Panc1 (cell line): ENCODE measurements around the gene ALPL. TPM values are rescaled to one million over a fixed set of nuclear protein-coding genes. Genes with fewer than 3 reads are reported as not detected.

ENCODE experiments used
- ATAC-seq: fragments of 200-7000 bp; cut with Tn5 transposase; 2 replicates; pipeline ENCODE4 v1.9.1; 2020; ENCODE audit warnings: mild to moderate bottlenecking, moderate library complexity
- BruUV-seq: library from RNA; stranded (reverse); fragments of 400-500 nt; replicated peaks from 2 replicates; lab custom pipeline; 2021; lab: Mats Ljungman, UMichigan
- CTCF ChIA-PET: fragments of 300-600 bp; sonication (Branson Sonifier 250); formaldehyde crosslinking; loops from one replicate; lab custom pipeline; 2022; ENCODE audit warnings: antibody characterized with exemption; lab: Charles Lee
- POLR2A ChIA-PET: fragments of 300-600 bp; sonication (Branson Sonifier 250); formaldehyde crosslinking; loops from one replicate; lab custom pipeline; 2022; ENCODE audit warnings: antibody characterized with exemption; lab: Charles Lee
- DNase-seq: peaks from one replicate; pipeline ENCODE4 v3.0.0-alpha.2; 2010; ENCODE audit warnings: low read depth, low spot score
- H3K27ac ChIP-seq: 2 replicates; pipeline ENCODE4 v1.5.1; 2011; ENCODE audit warnings: mild to moderate bottlenecking, low read length, inconsistent platforms
- H3K27me3 ChIP-seq: fragments of 200-500 bp; sonication (Bioruptor generic); 2 replicates; pipeline ENCODE4 v1.6.0; 2014; ENCODE audit warnings: low read length, inconsistent platforms; ENCODE audit not compliant: control insufficient read depth, insufficient read depth
- H3K36me3 ChIP-seq: fragments of 200-500 bp; sonication (Bioruptor generic); 2 replicates; pipeline ENCODE4 v1.5.1; 2014; ENCODE audit warnings: inconsistent platforms, mild to moderate bottlenecking, low read length, moderate library complexity; ENCODE audit not compliant: control insufficient read depth, insufficient read depth
- H3K4me1 ChIP-seq: 2 replicates; pipeline ENCODE4 v1.5.1; 2011; ENCODE audit warnings: inconsistent platforms, mild to moderate bottlenecking, low read length, moderate library complexity; ENCODE audit not compliant: control insufficient read depth, insufficient read depth
- H3K4me3 ChIP-seq, 2 experiments: 2 replicates each; pipeline ENCODE4 v1.5.1; 2011 to 2012; ENCODE audit warnings: low read depth in 2 of 2, low read length in 2 of 2, mild to moderate bottlenecking in 2 of 2, inconsistent platforms in 1 of 2, moderate library complexity in 1 of 2
- H3K9me3 ChIP-seq: fragments of 200-500 bp; sonication (Bioruptor generic); 2 replicates; pipeline ENCODE4 v1.5.1; 2014; ENCODE audit warnings: low read depth, mild to moderate bottlenecking, inconsistent platforms, low read length, moderate library complexity; ENCODE audit not compliant: control insufficient read depth, insufficient read depth
- CTCF ChIP-seq: fragments of 450-650 bp; IDR thresholded peaks from 2 replicates; pipeline ENCODE4 v1.5.1; 2017; ENCODE audit warnings: mild to moderate bottlenecking
- POLR2AphosphoS5 ChIP-seq: IDR thresholded peaks from 2 replicates; pipeline ENCODE4 v1.6.1; 2012; ENCODE audit warnings: mild to moderate bottlenecking, low read depth, low read length, moderate library complexity
- SIN3A ChIP-seq: IDR thresholded peaks from 2 replicates; pipeline ENCODE4 v1.6.1; 2012; ENCODE audit warnings: low read depth, mild to moderate bottlenecking, low read length, moderate library complexity, borderline replicate concordance; ENCODE audit not compliant: insufficient read depth
- TCF7L2 ChIP-seq: IDR thresholded peaks from 2 replicates; pipeline ENCODE4 v1.6.1; 2011; ENCODE audit warnings: mild to moderate bottlenecking, low read depth, low read length, inconsistent platforms
- in situ Hi-C: cut with HindIII; loops from 2 replicates; pipeline ENCODE4 v1.10.0; 2016; ENCODE audit warnings: low sequenced_read_pairs, low pct_unique_long_range_greater_than_20kb
- intact Hi-C: fragments of 100-400 bp; cut with micrococcal nuclease; formaldehyde crosslinking; loops from one replicate; pipeline ENCODE4 v1.10.0; 2022; ENCODE audit not compliant: unreplicated experiment
- total RNA-seq: library from RNA; stranded (reverse); gene quantifications from one replicate; pipeline ENCODE4 v1.2.1, GENCODE V29; 2021; ENCODE audit not compliant: unreplicated experiment
- TF ChIP-seq, protein P1 (sequence below), 2 experiments: IDR thresholded peaks; 2 replicates each; pipeline ENCODE4 v1.6.1; 2011 to 2012; ENCODE audit warnings: low read depth in 2 of 2, control low read depth in 1 of 2, low read length in 1 of 2, mild to moderate bottlenecking in 1 of 2, moderate library complexity in 1 of 2; ENCODE audit not compliant: insufficient read depth in 1 of 2

The ALPL gene
- total RNA-seq, 1 experiment from 2014 or later: 0.82 TPM

GRCh38 chr1:21569820-21570527 lies 60.8 kb downstream of the ALPL start:
- H3K4me1 ChIP-seq: no peaks in the 10 kb centered on the region; the same call in none of the 2 replicates
- H3K27me3 ChIP-seq: no peaks in the 10 kb centered on the region
- no peak overlapping the region for H3K4me3 ChIP-seq
- TF ChIP-seq CTCF: no peak
- no peak for TF ChIP-seq SIN3A
- TF ChIP-seq, protein P1, sequence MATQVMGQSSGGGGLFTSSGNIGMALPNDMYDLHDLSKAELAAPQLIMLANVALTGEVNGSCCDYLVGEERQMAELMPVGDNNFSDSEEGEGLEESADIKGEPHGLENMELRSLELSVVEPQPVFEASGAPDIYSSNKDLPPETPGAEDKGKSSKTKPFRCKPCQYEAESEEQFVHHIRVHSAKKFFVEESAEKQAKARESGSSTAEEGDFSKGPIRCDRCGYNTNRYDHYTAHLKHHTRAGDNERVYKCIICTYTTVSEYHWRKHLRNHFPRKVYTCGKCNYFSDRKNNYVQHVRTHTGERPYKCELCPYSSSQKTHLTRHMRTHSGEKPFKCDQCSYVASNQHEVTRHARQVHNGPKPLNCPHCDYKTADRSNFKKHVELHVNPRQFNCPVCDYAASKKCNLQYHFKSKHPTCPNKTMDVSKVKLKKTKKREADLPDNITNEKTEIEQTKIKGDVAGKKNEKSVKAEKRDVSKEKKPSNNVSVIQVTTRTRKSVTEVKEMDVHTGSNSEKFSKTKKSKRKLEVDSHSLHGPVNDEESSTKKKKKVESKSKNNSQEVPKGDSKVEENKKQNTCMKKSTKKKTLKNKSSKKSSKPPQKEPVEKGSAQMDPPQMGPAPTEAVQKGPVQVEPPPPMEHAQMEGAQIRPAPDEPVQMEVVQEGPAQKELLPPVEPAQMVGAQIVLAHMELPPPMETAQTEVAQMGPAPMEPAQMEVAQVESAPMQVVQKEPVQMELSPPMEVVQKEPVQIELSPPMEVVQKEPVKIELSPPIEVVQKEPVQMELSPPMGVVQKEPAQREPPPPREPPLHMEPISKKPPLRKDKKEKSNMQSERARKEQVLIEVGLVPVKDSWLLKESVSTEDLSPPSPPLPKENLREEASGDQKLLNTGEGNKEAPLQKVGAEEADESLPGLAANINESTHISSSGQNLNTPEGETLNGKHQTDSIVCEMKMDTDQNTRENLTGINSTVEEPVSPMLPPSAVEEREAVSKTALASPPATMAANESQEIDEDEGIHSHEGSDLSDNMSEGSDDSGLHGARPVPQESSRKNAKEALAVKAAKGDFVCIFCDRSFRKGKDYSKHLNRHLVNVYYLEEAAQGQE (IDR thresholded peaks at IDR 0.05; ENCODE audit: insufficient read depth in 1 of 2, low read depth in 2 of 2, low read length in 1 of 2): no peak
- in situ Hi-C loops (no loop called here), intact Hi-C loops (no loop called here)
- CTCF ChIA-PET: no interaction called here
- POLR2A ChIA-PET: no interaction called here
- ATAC-seq (no peak), DNase-seq (no peak)
- no peaks in the 10 kb centered on the region for H3K9me3 ChIP-seq
- no peak overlapping the region for H3K27ac ChIP-seq
- H3K36me3 ChIP-seq: no peaks in the 10 kb centered on the region
- BruUV-seq: no TSS peak

DNA sequence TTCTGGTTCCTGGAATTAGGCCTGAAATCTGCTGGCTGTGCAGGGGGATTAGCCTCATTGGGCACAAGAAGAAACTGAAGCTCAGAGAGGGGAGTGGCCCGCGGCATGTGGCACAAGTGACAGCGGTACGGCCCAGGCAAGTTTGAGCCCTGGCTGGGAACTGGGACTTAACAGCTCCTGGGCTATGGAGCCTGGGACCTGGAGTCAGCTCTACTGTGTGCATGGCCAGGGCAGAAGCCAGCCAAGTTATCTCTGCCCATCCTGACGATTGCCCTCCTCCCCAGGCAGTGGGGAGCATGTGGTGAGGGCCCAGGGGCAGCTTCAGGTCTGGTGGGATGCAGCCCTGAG lies 61.3 kb downstream of the ALPL start:
- POLR2A ChIA-PET: no interaction called here
- H3K27ac ChIP-seq: no peak overlapping the region
- intact Hi-C loops: no loop called here
- no TSS peak for BruUV-seq
- no peak for ATAC-seq
- no peak for TF ChIP-seq SIN3A
- TF ChIP-seq TCF7L2: no peak
- no peak for TF ChIP-seq POLR2AphosphoS5
- no peak for TF ChIP-seq CTCF
- TF ChIP-seq, protein P1 (IDR thresholded peaks at IDR 0.05; ENCODE audit: insufficient read depth in 1 of 2, low read depth in 2 of 2, low read length in 1 of 2): no peak
- H3K9me3 ChIP-seq: no peaks in the 10 kb centered on the region
- CTCF ChIA-PET: no interaction called here
- no peaks in the 10 kb centered on the region for H3K27me3 ChIP-seq
- no peaks in the 10 kb centered on the region; the same call in none of the 2 replicates for H3K4me1 ChIP-seq
- H3K36me3 ChIP-seq: no peaks in the 10 kb centered on the region
- DNase-seq: no peak
- no peak overlapping the region for H3K4me3 ChIP-seq
- in situ Hi-C loops: no loop called here
